H9 (cell line): Measurements from ENCODE around the gene PTPRK. TPM values are rescaled to one million over a fixed set of nuclear protein-coding genes. Genes with fewer than 3 reads are reported as not detected.

ENCODE experiments used
- DNase-seq: peaks from one replicate; pipeline ENCODE4 v3.0.0-alpha.2; 2017
- H2AFZ ChIP-seq: one replicate; pipeline ENCODE4 v1.6.1; 2013; ENCODE audit warnings: mild to moderate bottlenecking, low read length, control low read depth, moderate library complexity
- H2AK5ac ChIP-seq: 2 replicates; pipeline ENCODE4 v1.6.1; 2013; ENCODE audit warnings: low read length, control low read depth, mixed read lengths; ENCODE audit not compliant: insufficient read length
- H2BK120ac ChIP-seq: one replicate; pipeline ENCODE4 v1.6.1; 2013; ENCODE audit warnings: low read depth, mild to moderate bottlenecking, low read length, control low read depth, inconsistent platforms; ENCODE audit not compliant: poor library complexity, severe bottlenecking
- H2BK12ac ChIP-seq: 2 replicates; pipeline ENCODE4 v1.6.1; 2013; ENCODE audit warnings: low read length, control low read depth, mixed read lengths, low read depth; ENCODE audit not compliant: insufficient read length
- H2BK15ac ChIP-seq: 2 replicates; pipeline ENCODE4 v1.6.1; 2013; ENCODE audit warnings: low read depth, low read length, control low read depth
- H2BK20ac ChIP-seq: one replicate; pipeline ENCODE4 v1.6.1; 2013; ENCODE audit warnings: low read depth, mild to moderate bottlenecking, low read length, control low read depth, inconsistent platforms; ENCODE audit not compliant: poor library complexity, severe bottlenecking
- H2BK5ac ChIP-seq: 2 replicates; pipeline ENCODE4 v1.6.1; 2013; ENCODE audit warnings: low read length, control low read depth, mixed read lengths; ENCODE audit not compliant: insufficient read length
- H3K14ac ChIP-seq: 2 replicates; pipeline ENCODE4 v1.6.1; 2013; ENCODE audit warnings: low read length, control low read depth; ENCODE audit not compliant: insufficient read depth
- H3K18ac ChIP-seq: 2 replicates; pipeline ENCODE4 v1.6.1; 2013; ENCODE audit warnings: low read depth, mild to moderate bottlenecking, mixed read lengths, low read length, control low read depth; ENCODE audit not compliant: insufficient read length
- H3K23ac ChIP-seq: 2 replicates; pipeline ENCODE4 v1.6.1; 2013; ENCODE audit warnings: low read length, control low read depth, mixed read lengths, low read depth; ENCODE audit not compliant: insufficient read length
- H3K23me2 ChIP-seq: 2 replicates; pipeline ENCODE4 v1.6.1; 2013; ENCODE audit warnings: low read depth, mild to moderate bottlenecking, mixed read lengths, low read length, control low read depth; ENCODE audit not compliant: insufficient read length, poor library complexity, severe bottlenecking
- H3K27ac ChIP-seq: 2 replicates; pipeline ENCODE4 v1.5.1; 2013; ENCODE audit warnings: low read length, control low read depth, mixed read lengths, low read depth; ENCODE audit not compliant: insufficient read length
- H3K27me3 ChIP-seq: 2 replicates; pipeline ENCODE4 v1.6.1; 2013; ENCODE audit warnings: low read length, control low read depth, inconsistent platforms; ENCODE audit not compliant: insufficient read depth
- H3K4ac ChIP-seq: 2 replicates; pipeline ENCODE4 v1.6.1; 2013; ENCODE audit warnings: low read depth, mild to moderate bottlenecking, control low read depth, inconsistent platforms, low read length, moderate library complexity
- H3K4me1 ChIP-seq: 2 replicates; pipeline ENCODE4 v1.6.1; 2013; ENCODE audit warnings: low read length, control low read depth, inconsistent platforms; ENCODE audit not compliant: insufficient read depth
- H3K4me2 ChIP-seq: 2 replicates; pipeline ENCODE4 v1.6.1; 2013; ENCODE audit warnings: low read length, control low read depth, mixed read lengths; ENCODE audit not compliant: insufficient read length, insufficient read depth
- H3K56ac ChIP-seq: 2 replicates; pipeline ENCODE4 v1.6.1; 2013; ENCODE audit warnings: low read depth, mild to moderate bottlenecking, mixed read lengths, low read length, control low read depth; ENCODE audit not compliant: insufficient read length
- H3K79me1 ChIP-seq: 2 replicates; pipeline ENCODE4 v1.6.1; 2013; ENCODE audit warnings: low read depth, mild to moderate bottlenecking, moderate library complexity, low read length, control low read depth, inconsistent platforms; ENCODE audit not compliant: insufficient read depth, poor library complexity, severe bottlenecking
- H3K79me2 ChIP-seq: 2 replicates; pipeline ENCODE4 v1.6.1; 2013; ENCODE audit warnings: low read length, control low read depth, inconsistent platforms; ENCODE audit not compliant: insufficient read depth
- H3K9ac ChIP-seq: 2 replicates; pipeline ENCODE4 v1.6.1; 2013; ENCODE audit warnings: low read length, control low read depth, mixed read lengths; ENCODE audit not compliant: insufficient read length; ENCODE audit errors: extremely low read depth
- H3K9me3 ChIP-seq: one replicate; pipeline ENCODE4 v1.6.1; 2013; ENCODE audit warnings: low read depth, low read length, inconsistent platforms; ENCODE audit not compliant: control insufficient read depth
- H3T11ph ChIP-seq: one replicate; pipeline ENCODE4 v1.6.1; 2013; ENCODE audit warnings: mild to moderate bottlenecking, low read length, control low read depth, inconsistent platforms
- H4K20me1 ChIP-seq: one replicate; pipeline ENCODE4 v1.6.1; 2013; ENCODE audit not compliant: control insufficient read depth, insufficient read length, insufficient read depth
- H4K5ac ChIP-seq: 2 replicates; pipeline ENCODE4 v1.6.1; 2013; ENCODE audit warnings: low read depth, mild to moderate bottlenecking, mixed read lengths, low read length, control low read depth; ENCODE audit not compliant: insufficient read length
- H4K8ac ChIP-seq: replicated peaks from 2 replicates; pipeline ENCODE4 v1.6.1; 2013; ENCODE audit warnings: low read length, control low read depth, mixed read lengths, low read depth; ENCODE audit not compliant: insufficient read length
- H4K91ac ChIP-seq: 2 replicates; pipeline ENCODE4 v1.6.1; 2013; ENCODE audit warnings: low read depth, mild to moderate bottlenecking, moderate library complexity, mixed read lengths, low read length, control low read depth; ENCODE audit not compliant: insufficient read length
- H3K27ac Mint-ChIP-seq, 3 experiments: 2 replicates in 2 of 3; 3 replicates in 1 of 3; pipeline ENCODE4 v1.8.0; 2020 to 2021; ENCODE audit warnings: mixed read lengths in 3 of 3, mild to moderate bottlenecking in 1 of 3, moderate library complexity in 1 of 3
- H3K27me3 Mint-ChIP-seq: 2 replicates; pipeline ENCODE4 v1.8.0; 2021; ENCODE audit warnings: low read depth, mild to moderate bottlenecking, moderate library complexity, mixed read lengths
- H3K36me3 Mint-ChIP-seq, 3 experiments: 2 replicates in 2 of 3; 3 replicates in 1 of 3; pipeline ENCODE4 v1.8.0; 2020 to 2021; ENCODE audit warnings: low read depth in 3 of 3, mixed read lengths in 3 of 3; ENCODE audit not compliant: insufficient read depth in 1 of 3
- H3K4me1 Mint-ChIP-seq, 2 experiments: 2 replicates each; pipeline ENCODE4 v1.8.0; 2020; ENCODE audit warnings: mixed read lengths in 2 of 2
- H3K4me3 Mint-ChIP-seq, 2 experiments: 2 replicates in 1 of 2; 3 replicates in 1 of 2; pipeline ENCODE4 v1.8.0; 2020 to 2021; ENCODE audit warnings: mild to moderate bottlenecking in 2 of 2, mixed read lengths in 2 of 2, moderate library complexity in 1 of 2
- H3K9me3 Mint-ChIP-seq, 2 experiments: 2 replicates in 1 of 2; 3 replicates in 1 of 2; pipeline ENCODE4 v1.8.0; 2020; ENCODE audit warnings: mild to moderate bottlenecking in 2 of 2, mixed read lengths in 2 of 2, moderate library complexity in 1 of 2
- CTCF ChIP-seq: fragments of 200-600 bp; sonication (generic); conservative IDR thresholded peaks from 3 replicates; pipeline ENCODE4 v1.8.0; 2021; ENCODE audit warnings: antibody characterized with exemption, mild to moderate bottlenecking
- WGBS: extraction: QIAGEN DNeasy Blood & Tissue Kit; methylation state at CpG from one replicate; pipeline ENCODE4 v1.1.7; 2013; ENCODE audit warnings: missing lambda C conversion rate, low lambda C conversion rate, mixed read lengths; ENCODE audit not compliant: insufficient read length; ENCODE audit errors: extremely low coverage; 5-methylcytosine and 5-hydroxymethylcytosine counted together
- total RNA-seq: library from RNA; stranded (reverse); gene quantifications from 2 replicates; pipeline ENCODE4 v1.2.1, GENCODE V29; 2021

PTPRK gene
- total RNA-seq, 1 experiment from 2014 or later, result 47.9 TPM

- H3K27me3 ChIP-seq, result no peaks in the 10 kb centered on the region
- H3K4me3 Mint-ChIP-seq, result no peak overlapping the region
- no peak overlapping the region for H2BK15ac ChIP-seq
Measured at GRCh38 chr6:128107682-128108081, 412.7 kb downstream of the PTPRK start.

More at GRCh38 chr6:128107682-128108081, 412.7 kb downstream of the PTPRK start:
- no peaks in the 10 kb centered on the region for H3K27me3 Mint-ChIP-seq
- Histone ChIP-seq H4K5ac (no peak overlapping the region), H3K14ac (no peak overlapping the region), H2BK120ac (no peak overlapping the region), H4K91ac (no peak overlapping the region), H2AFZ (no peak overlapping the region), H2BK5ac (no peak overlapping the region), H3K79me1 (no peaks in the 10 kb centered on the region), H3K9me3 (no peaks in the 10 kb centered on the region), H3K4me1 (no peaks in the 10 kb centered on the region), H3K23me2 (no peaks in the 10 kb centered on the region), H2AK5ac (no peak overlapping the region), H3K56ac (no peak overlapping the region), H3K4me2 (no peak overlapping the region), H3K79me2 (no peaks in the 10 kb centered on the region), H2BK12ac (no peak overlapping the region), H3K18ac (no peak overlapping the region), H3K27ac (no peak overlapping the region), H3T11ph (no peak overlapping the region), H2BK20ac (no peak overlapping the region), H4K20me1 (no peaks in the 10 kb centered on the region), H4K8ac (no peak overlapping the region), H3K9ac (no peak overlapping the region), H3K23ac (no peak overlapping the region), H3K4ac (no peak overlapping the region)
- no peaks in the 10 kb centered on the region for H3K9me3 Mint-ChIP-seq
- WGBS, result no CpG with 5 or more reads among the region's 1 CpG
- no peaks in the 10 kb centered on the region for H3K4me1 Mint-ChIP-seq
- H3K27ac Mint-ChIP-seq, result no peak overlapping the region
- no peak for DNase-seq
- no peaks in the 10 kb centered on the region; a peak in 1 of 7 replicates for H3K36me3 Mint-ChIP-seq
- TF ChIP-seq CTCF, result no peak
